ENCODE data around the gene FMN2. TPM values are rescaled to one million over a fixed set of nuclear protein-coding genes. Genes with fewer than 3 reads are reported as not detected.

The FMN2 gene
- total and polyA plus RNA-seq, 2 experiments from 2014 or later: 0.97 TPM; not detected in 1

DNA sequence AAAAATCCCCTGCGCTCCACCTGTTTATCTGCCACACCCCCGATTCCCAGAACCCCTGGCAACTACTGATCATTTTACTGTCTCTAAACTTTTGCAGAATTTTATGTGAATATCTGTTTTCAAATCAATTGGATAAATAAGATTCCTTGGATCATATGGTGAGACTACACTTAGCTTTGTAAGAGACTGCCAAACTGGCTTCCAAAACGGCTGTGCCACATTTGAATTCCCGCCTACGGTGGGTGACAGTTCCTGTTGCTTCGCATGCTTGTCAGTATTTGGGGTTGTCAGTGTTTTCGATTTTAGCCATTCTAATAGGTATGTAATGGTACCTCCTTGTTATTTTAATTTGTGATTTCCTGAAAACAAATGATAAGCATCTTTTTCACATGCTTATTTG, 22.7 kb upstream of the FMN2 start:
- no peaks in the 10 kb centered on the region for H3K79me2 ChIP-seq
- no peaks in the 10 kb centered on the region for H3K36me3 ChIP-seq (replicated peaks; ENCODE audit: insufficient read depth, low read depth)
- no peak overlapping the region for H3K27ac ChIP-seq
- H3K9me2 ChIP-seq (replicated peaks; ENCODE audit: insufficient read depth): no peaks in the 10 kb centered on the region
- DNase-seq (ENCODE audit: low spot score): no peak
- H3K4me1 ChIP-seq (ENCODE audit: insufficient read depth): no peaks in the 10 kb centered on the region
- H3K9me3 ChIP-seq (ENCODE audit: low read depth): no peaks in the 10 kb centered on the region
- no peaks in the 10 kb centered on the region for H3K27me3 ChIP-seq
- H4K20me1 ChIP-seq (ENCODE audit: insufficient read depth, poor library complexity, severe bottlenecking): no peaks in the 10 kb centered on the region
- H3K4me3 ChIP-seq: no peak overlapping the region
- H2AFZ ChIP-seq: no peak overlapping the region
- no peak overlapping the region for H3K4me2 ChIP-seq
- TF ChIP-seq EZH2phosphoT487 (IDR thresholded peaks at IDR 0.05; ENCODE audit: low read depth, severe bottlenecking, unreplicated experiment) (no peak), EZH2 (IDR thresholded peaks at IDR 0.05; ENCODE audit: borderline replicate concordance) (no peak)
- TF ChIP-seq, protein P1, sequence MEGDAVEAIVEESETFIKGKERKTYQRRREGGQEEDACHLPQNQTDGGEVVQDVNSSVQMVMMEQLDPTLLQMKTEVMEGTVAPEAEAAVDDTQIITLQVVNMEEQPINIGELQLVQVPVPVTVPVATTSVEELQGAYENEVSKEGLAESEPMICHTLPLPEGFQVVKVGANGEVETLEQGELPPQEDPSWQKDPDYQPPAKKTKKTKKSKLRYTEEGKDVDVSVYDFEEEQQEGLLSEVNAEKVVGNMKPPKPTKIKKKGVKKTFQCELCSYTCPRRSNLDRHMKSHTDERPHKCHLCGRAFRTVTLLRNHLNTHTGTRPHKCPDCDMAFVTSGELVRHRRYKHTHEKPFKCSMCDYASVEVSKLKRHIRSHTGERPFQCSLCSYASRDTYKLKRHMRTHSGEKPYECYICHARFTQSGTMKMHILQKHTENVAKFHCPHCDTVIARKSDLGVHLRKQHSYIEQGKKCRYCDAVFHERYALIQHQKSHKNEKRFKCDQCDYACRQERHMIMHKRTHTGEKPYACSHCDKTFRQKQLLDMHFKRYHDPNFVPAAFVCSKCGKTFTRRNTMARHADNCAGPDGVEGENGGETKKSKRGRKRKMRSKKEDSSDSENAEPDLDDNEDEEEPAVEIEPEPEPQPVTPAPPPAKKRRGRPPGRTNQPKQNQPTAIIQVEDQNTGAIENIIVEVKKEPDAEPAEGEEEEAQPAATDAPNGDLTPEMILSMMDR (IDR thresholded peaks at IDR 0.05; ENCODE audit: poor library complexity): no peak
- 86% methylated on average over 7 of the region's 7 CpGs for WGBS (ENCODE audit: low lambda C conversion rate, missing lambda C conversion rate)

DNA sequence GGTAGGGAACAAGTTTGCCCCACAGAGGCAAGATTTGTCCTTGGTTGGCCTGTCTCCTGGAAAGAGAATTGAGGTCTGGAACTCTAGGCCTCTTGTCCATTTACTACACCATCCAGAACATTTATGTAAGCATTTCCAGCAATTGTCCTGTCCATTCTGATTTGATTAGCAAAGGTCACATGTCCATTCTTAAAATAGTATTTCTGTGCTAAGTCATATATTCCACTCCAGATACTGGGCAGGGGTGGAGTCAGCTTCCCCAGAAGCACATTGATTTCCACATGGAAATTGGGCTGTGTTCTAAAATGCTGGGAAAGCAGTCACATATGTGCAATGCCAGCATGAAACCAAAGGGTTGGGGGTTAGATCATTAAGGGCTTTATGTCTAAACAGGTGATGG, 21.5 kb upstream of the FMN2 start:
- DNase-seq (ENCODE audit: low spot score): no peak
- Histone ChIP-seq H3K4me1 (ENCODE audit: insufficient read depth) (no peaks in the 10 kb centered on the region), H3K27me3 (no peaks in the 10 kb centered on the region), H4K20me1 (ENCODE audit: insufficient read depth, poor library complexity, severe bottlenecking) (no peaks in the 10 kb centered on the region), H3K9me2 (replicated peaks; ENCODE audit: insufficient read depth) (no peaks in the 10 kb centered on the region), H2AFZ (no peak overlapping the region), H3K4me3 (no peak overlapping the region), H3K79me2 (no peaks in the 10 kb centered on the region), H3K9me3 (ENCODE audit: low read depth) (no peaks in the 10 kb centered on the region), H3K36me3 (replicated peaks; ENCODE audit: insufficient read depth, low read depth) (no peaks in the 10 kb centered on the region), H3K4me2 (no peak overlapping the region), H3K27ac (no peak overlapping the region)
- TF ChIP-seq EZH2 (IDR thresholded peaks at IDR 0.05; ENCODE audit: borderline replicate concordance) (no peak), EZH2phosphoT487 (IDR thresholded peaks at IDR 0.05; ENCODE audit: low read depth, severe bottlenecking, unreplicated experiment) (no peak)
- TF ChIP-seq, protein P1 (IDR thresholded peaks at IDR 0.05; ENCODE audit: poor library complexity): no peak

DNA sequence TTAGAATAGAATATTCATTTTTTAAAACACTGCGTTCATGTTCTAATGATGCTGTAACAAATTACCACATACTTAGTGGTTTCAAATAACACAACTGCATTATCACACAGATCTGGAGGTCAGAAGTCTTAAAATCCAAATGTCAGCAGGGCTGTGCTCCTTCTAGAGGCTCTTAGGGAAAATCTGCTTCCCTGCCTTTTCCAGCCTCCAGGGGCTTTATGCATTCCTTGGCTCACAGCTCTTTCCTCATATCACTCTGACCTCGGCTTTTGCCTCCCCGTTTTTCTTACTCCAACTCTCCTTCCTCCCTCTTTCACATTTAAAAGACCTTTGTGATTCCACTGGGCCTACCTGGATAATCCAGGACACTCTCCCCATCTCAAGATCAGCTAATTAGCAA, 18.6 kb upstream of the FMN2 start:
- no peaks in the 10 kb centered on the region for H3K9me3 ChIP-seq (ENCODE audit: low read depth)
- H3K79me2 ChIP-seq: no peaks in the 10 kb centered on the region
- H3K4me3 ChIP-seq: no peak overlapping the region
- no peak overlapping the region for H3K27ac ChIP-seq
- H3K36me3 ChIP-seq (replicated peaks; ENCODE audit: insufficient read depth, low read depth): no peaks in the 10 kb centered on the region
- H3K27me3 ChIP-seq: no peaks in the 10 kb centered on the region
- no peak for DNase-seq (ENCODE audit: low spot score)
- H4K20me1 ChIP-seq (ENCODE audit: insufficient read depth, poor library complexity, severe bottlenecking): no peaks in the 10 kb centered on the region
- TF ChIP-seq EZH2 (IDR thresholded peaks at IDR 0.05; ENCODE audit: borderline replicate concordance): no peak
- TF ChIP-seq, protein P1 (IDR thresholded peaks at IDR 0.05; ENCODE audit: poor library complexity): no peak
- no peak for TF ChIP-seq EZH2phosphoT487 (IDR thresholded peaks at IDR 0.05; ENCODE audit: low read depth, severe bottlenecking, unreplicated experiment)
- H2AFZ ChIP-seq: no peak overlapping the region
- WGBS (ENCODE audit: low lambda C conversion rate, missing lambda C conversion rate): 34% methylated on average over 3 of the region's 3 CpGs
- H3K9me2 ChIP-seq (replicated peaks; ENCODE audit: insufficient read depth): no peaks in the 10 kb centered on the region
- H3K4me1 ChIP-seq (ENCODE audit: insufficient read depth): no peaks in the 10 kb centered on the region
- H3K4me2 ChIP-seq: no peak overlapping the region

DNA sequence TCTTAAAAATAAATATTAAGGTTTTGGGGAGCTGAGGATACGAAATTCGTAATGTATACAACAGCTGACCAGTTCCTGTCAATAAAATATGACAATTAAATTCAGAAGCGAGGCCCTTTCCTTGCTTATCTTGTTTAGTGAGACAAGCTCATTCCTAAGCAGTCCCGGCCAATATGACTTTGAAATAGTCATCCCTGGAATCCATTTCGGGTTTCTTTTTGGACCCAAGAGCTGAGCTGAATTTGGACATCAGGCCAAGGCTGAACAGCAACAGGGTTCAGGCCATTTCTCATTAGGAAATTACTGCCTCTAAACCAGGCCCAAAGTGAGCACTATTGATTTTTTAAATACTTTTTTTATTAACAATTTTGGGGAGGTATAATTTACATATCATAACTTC, 17.3 kb upstream of the FMN2 start:
- WGBS (ENCODE audit: low lambda C conversion rate, missing lambda C conversion rate): 84% methylated on average over 5 of the region's 5 CpGs
- no peaks in the 10 kb centered on the region for H3K9me3 ChIP-seq (ENCODE audit: low read depth)
- no peak overlapping the region for H3K27ac ChIP-seq
- no peaks in the 10 kb centered on the region for H3K4me1 ChIP-seq (ENCODE audit: insufficient read depth)
- H3K27me3 ChIP-seq: no peaks in the 10 kb centered on the region
- H3K4me3 ChIP-seq: no peak overlapping the region
- no peak overlapping the region for H2AFZ ChIP-seq
- H4K20me1 ChIP-seq (ENCODE audit: insufficient read depth, poor library complexity, severe bottlenecking): no peaks in the 10 kb centered on the region
- no peak for DNase-seq (ENCODE audit: low spot score)
- no peaks in the 10 kb centered on the region for H3K79me2 ChIP-seq
- TF ChIP-seq EZH2phosphoT487 (IDR thresholded peaks at IDR 0.05; ENCODE audit: low read depth, severe bottlenecking, unreplicated experiment) (no peak), EZH2 (IDR thresholded peaks at IDR 0.05; ENCODE audit: borderline replicate concordance) (no peak)
- TF ChIP-seq, protein P1 (IDR thresholded peaks at IDR 0.05; ENCODE audit: poor library complexity): no peak
- no peaks in the 10 kb centered on the region for H3K9me2 ChIP-seq (replicated peaks; ENCODE audit: insufficient read depth)
- no peak overlapping the region for H3K4me2 ChIP-seq
- H3K36me3 ChIP-seq (replicated peaks; ENCODE audit: insufficient read depth, low read depth): no peaks in the 10 kb centered on the region
